ENCODE results near the gene TAMALIN.

DNA sequence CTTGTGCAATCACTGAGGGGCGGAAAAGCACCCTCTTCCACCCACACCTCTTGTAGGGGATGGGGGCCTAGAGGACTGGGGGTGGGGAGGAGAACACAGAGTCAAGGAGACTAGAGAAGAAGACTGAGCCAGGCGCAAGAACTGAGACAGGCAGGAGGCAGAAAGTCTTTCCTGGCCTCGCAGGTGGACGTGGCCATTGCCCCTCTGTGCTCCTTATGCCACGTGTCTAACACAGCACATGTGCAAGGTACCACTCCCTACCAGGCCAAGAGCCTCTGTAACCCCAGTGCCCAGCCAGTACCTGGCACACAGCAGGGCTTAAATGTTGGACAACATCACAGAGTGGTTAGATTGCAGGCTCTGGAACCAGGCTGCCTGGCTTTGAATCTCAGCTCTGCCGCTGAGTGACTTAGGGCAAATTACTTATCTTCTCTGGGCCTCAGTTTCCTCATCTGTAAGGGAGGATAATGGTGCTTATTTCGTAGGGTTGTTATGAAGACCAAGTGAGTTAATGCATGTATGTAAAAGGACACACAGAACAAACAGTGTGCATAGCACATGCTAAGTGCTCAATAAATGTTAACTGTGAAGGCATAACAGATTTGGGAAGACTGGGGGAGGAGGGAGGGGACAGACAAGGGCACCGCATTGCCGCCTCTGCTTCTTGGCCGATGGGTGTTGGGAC, 1.4 kb upstream of the TAMALIN start:
- TF ChIP-seq POLR2A (IDR thresholded peaks at IDR 0.05): no peak
- TF ChIP-seq, protein P1, sequence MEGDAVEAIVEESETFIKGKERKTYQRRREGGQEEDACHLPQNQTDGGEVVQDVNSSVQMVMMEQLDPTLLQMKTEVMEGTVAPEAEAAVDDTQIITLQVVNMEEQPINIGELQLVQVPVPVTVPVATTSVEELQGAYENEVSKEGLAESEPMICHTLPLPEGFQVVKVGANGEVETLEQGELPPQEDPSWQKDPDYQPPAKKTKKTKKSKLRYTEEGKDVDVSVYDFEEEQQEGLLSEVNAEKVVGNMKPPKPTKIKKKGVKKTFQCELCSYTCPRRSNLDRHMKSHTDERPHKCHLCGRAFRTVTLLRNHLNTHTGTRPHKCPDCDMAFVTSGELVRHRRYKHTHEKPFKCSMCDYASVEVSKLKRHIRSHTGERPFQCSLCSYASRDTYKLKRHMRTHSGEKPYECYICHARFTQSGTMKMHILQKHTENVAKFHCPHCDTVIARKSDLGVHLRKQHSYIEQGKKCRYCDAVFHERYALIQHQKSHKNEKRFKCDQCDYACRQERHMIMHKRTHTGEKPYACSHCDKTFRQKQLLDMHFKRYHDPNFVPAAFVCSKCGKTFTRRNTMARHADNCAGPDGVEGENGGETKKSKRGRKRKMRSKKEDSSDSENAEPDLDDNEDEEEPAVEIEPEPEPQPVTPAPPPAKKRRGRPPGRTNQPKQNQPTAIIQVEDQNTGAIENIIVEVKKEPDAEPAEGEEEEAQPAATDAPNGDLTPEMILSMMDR (IDR thresholded peaks at IDR 0.05 in 8 of 11, conservative IDR thresholded peaks at IDR 0.05 in 3 of 11): peak in 1 of 11 experiments; percentile 20

Measured in spleen (tissue), 7 donors.